DOHH2 (cell line): ENCODE data around the gene CCDC149.

Experiments
- CTCF ChIP-seq: fragments of 200-600 bp; sonication (generic); IDR thresholded peaks from one replicate; pipeline ENCODE4 v1.5.1; 2014; ENCODE audit warnings: antibody characterized with exemption, mild to moderate bottlenecking, low read depth, low read length; ENCODE audit not compliant: poor library complexity, severe bottlenecking
- EZH2phosphoT487 ChIP-seq: fragments of 200-600 bp; sonication (generic); IDR thresholded peaks from 2 replicates; pipeline ENCODE4 v1.6.1; 2017; ENCODE audit warnings: borderline replicate concordance, mild to moderate bottlenecking, antibody characterized with exemption, low read length, moderate library complexity, mixed read lengths

- TF ChIP-seq CTCF = no peak
- no peak for TF ChIP-seq EZH2phosphoT487
These were observed 116.2 kb downstream of the CCDC149 start for GRCh38 chr4:24796620-24797019.
